HG03354 (cell line): ENCODE data around the gene MPND.

Experiments
- ATAC-seq: cut with Tn5 transposase; IDR thresholded peaks from one replicate; pipeline ENCODE4 v1.9.1; 2021; ENCODE audit warnings: mild to moderate bottlenecking; ENCODE audit not compliant: unreplicated experiment, poor library complexity, severe bottlenecking

MPND gene

GRCh38 chr19:4391701-4392483 is 48.5 kb downstream of the MPND start:
- ATAC-seq, result no peak

- no peak for ATAC-seq
These were observed 50.7 kb downstream of the MPND start for GRCh38 chr19:4393947-4394590.

DNA sequence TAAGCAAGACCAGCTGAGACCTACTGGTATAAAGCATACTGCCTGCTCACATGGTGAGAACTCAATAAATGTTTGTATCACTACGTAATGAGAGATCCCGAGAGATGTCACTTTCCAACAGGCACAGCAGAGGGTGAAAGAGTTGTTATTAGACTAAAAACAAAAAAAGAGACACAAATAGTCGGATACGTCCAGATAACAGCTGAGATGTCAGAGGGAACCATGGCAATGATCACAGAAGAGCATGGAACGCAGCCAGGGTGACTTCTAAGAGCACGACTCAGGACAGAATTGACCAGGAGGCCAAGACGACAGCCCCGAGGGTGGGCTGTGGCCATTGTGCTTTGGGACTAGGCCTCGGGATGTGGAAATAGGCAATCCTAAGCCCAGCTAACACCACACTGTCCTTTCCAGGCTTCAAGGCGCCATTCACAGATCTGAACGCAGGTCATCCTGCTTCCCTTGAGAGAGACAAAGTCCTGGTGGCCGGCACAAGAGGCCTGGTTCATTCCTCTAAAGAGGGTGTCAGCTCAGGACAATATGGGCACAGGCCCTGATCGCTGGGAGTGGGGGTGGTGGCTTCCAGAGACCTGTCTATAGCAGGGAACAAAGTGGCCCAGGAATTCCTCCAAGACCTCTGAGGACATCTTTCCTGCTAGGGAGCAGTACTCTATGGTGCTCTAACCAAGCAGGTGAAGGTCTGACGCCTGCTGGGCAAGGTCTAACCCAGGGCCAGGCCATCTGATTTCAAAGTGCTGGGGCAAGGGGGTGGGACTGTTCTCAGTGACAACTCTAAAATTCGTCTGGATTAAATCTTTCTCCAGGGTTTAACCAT is 53.8 kb downstream of the MPND start:
- ATAC-seq, result no peak

GRCh38 chr19:4399812-4400134 is 56.4 kb downstream of the MPND start:
- ATAC-seq, result peak; percentile 4

GRCh38 chr19:4400135-4400936 is 57.0 kb downstream of the MPND start, which contains the start of gene SH3GL1:
TSS of gene SH3GL1 (minus strand) at chr19:4400547. CDS start at chr19:4400368, 179 bp downstream.
- ATAC-seq, result peak; percentile 57

DNA sequence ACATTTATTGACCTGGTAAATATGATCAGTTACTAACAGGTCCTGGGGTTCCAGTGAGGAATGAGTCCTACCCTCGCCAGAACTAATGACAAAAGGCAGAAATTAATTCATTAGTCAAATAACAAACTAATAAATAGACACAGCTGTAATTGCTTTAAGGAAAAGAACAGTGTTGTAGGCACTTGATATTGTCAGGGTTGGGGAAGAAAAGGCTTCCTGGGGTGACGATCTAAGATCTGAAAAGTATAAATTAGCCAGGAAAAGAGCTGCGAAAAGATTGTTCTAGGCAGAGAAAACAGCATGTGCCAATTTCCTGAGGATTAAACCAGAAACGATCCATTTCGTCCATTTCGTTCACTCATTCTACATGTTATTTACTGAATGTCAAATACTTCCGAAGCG is 58.4 kb downstream of the MPND start:
- no peak for ATAC-seq

DNA sequence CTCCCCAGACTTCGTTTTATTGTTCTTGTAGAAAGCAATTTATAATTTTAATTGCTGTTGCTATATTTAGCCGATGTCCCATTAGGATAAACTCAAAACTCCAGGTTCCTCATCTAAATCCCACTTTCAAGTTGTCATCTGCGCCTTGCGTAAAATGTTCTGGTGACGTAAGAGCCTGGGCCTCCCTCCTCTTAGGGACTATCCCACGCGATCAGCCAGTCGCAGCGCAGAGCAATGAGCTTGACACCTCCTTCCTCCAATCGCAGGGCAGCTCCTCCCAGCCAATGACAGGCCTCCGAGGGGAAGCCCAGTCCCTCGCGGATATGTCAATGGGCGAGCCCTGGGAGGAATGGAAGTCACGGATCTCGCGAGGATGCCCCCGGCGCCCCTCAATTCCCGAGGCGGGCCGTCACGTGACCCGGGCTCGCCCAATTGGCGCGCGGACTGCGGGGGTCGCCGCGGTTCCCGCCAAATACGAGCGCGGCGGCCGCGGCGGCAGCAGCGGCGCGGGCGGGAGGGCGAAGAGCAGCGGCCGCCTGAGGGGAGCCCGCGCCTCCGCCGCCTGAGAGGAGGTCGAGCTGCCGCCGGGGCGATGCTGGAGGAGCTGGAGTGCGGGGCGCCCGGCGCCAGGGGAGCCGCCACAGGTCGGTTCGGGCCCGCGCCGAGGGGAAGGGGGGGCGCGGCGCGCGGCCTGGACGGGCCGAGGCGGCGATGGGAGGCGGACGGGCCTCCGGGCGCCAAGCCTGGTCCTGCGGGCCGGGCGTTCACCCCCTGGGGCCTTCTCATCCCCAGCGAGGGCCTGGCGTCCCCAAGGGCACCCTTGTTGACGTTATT is 59.0 kb downstream of the MPND start, which contains the start of gene CHAF1A:
CHAF1A (plus strand) TSS at position 470 of the 834 bp plus-strand sequence; CDS start at position 593, 123 bp downstream.
- peak; percentile 83 for ATAC-seq

DNA sequence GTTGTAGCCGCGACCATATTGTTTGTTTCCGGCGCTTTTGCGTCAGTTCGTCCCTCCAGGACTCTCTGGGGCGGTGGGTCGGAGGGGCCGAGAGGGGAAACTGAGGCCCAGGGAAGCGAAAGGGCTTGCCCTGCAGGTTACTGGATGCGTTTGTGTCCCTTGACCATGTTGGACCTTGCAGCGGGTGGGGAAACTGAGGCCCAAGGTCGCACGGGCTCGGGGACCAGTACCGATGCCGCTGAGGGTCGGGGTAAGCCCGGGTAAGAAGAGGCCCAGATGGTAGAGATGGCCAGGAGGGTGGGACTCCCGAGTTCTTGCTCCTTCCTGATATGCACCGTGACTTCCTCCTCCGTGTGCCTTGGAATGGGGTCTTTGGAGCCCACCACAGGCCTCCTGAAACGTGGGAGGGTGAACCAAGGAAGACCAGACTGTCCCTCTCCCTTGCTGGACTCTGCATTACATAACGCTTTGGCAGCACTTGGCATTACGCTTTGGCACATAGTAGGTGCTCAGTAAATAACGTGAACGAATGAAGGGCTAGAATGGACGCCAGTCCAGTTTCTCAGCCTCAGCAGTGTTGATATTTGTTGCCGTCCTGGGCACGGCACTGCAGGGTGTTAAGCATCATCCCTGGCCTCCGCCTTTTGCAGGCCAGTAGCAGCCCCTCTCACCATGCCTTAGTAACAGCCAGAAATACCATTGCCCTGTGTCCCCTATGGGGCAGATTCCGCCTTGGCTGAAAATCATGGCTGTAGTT is 59.8 kb downstream of the MPND start:
- no peak for ATAC-seq

DNA sequence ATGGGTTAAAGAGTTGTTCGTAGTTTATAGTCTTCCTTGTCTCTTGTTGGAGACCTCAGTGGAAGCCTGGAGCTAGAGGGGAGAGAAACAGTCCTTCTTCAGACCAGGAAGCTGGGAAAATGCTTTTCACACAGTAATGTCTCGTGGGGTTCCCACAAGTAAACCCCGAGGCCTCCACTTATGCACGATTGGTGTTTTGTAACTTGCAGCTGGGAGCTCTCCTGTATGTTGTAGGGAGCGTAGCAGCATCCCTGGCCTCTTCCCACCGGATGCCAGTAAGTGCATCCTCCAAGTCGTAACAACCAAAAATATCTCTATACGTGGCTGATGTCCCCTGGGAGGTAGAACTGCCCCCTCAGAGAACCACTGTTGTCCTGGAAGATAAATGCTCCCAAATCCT is 62.6 kb downstream of the MPND start:
- ATAC-seq, result no peak

GRCh38 chr19:4406626-4407025 is 63.3 kb downstream of the MPND start:
- ATAC-seq, result no peak

- ATAC-seq, result no peak
These were observed 66.0 kb downstream of the MPND start for GRCh38 chr19:4409123-4409933.
